ENCODE results near the gene RNF224.
A peak's percentile ranks its signal among the peaks of the same experiment; 100 is the strongest.
"Not testable (repeated sequence)": the region's sequence is repeated elsewhere in the genome, so short reads cannot be mapped to it uniquely, and the experiment has no call there.

Gene RNF224

DNA sequence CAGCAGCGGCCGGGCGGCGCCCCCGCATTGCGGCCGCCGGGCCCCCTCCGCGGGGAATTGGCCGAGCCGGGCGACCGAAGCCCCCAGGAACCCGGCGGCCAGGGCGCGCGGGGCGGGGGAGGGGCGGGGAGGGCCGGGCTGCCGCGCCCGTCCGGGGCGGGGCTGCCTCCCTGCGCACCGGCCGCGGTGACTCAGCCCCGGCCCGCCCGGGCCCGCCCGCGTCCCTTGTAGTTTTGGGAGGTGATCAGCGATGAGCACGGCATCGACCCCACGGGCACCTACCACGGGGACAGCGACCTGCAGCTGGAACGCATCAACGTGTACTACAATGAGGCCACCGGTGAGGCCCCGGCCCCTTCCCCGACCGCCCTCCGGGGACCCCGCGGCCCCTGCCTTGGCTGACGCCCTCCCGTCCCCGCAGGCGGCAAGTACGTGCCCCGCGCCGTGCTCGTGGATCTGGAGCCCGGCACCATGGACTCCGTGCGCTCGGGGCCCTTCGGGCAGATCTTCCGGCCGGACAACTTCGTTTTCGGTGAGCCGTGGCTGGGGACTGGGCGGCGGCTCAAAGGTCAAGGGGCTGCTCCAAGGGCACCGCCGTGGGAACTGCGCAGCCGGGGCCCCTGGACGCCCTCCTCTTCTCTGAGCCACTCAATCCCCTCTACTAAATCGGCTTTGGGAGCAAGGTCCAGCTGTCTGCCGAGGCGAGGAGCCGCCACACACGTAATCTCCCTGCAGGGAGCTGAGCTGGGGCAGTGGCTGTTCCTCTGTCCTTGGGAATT, 14.4 kb downstream of the RNF224 start:
- DNase-seq, result no peak

DNA sequence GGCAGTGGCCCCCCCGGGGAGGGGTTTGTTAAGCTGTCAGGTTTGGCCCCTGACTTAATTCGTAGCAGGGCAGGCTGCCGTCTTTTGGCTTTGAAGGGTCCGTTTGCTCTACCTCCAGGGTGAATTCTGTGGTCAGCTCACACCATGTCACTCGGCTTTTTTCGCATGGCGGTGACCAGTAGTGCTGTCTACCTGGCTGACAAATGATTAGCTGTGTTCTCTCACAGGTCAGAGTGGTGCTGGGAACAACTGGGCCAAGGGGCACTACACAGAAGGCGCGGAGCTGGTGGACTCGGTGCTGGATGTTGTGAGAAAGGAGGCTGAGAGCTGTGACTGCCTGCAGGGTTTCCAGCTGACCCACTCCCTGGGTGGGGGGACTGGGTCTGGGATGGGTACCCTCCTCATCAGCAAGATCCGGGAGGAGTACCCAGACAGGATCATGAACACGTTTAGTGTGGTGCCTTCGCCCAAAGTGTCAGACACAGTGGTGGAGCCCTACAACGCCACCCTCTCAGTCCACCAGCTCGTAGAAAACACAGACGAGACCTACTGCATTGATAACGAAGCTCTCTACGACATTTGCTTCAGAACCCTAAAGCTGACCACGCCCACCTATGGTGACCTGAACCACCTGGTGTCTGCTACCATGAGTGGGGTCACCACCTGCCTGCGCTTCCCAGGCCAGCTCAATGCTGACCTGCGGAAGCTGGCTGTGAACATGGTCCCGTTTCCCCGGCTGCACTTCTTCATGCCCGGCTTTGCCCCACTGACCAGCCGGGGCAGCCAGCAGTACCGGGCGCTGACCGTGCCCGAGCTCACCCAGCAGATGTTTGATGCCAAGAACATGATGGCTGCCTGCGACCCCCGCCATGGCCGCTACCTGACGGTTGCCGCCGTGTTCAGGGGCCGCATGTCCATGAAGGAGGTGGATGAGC, 15.2 kb downstream of the RNF224 start:
- DNase-seq, result no peak

DNA sequence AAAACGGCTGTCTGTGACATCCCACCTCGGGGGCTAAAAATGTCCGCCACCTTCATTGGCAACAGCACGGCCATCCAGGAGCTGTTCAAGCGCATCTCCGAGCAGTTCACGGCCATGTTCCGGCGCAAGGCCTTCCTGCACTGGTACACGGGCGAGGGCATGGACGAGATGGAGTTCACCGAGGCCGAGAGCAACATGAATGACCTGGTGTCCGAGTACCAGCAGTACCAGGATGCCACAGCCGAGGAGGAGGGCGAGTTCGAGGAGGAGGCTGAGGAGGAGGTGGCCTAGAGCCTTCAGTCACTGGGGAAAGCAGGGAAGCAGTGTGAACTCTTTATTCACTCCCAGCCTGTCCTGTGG, 15.9 kb downstream of the RNF224 start:
- not testable (repeated sequence) for DNase-seq

DNA sequence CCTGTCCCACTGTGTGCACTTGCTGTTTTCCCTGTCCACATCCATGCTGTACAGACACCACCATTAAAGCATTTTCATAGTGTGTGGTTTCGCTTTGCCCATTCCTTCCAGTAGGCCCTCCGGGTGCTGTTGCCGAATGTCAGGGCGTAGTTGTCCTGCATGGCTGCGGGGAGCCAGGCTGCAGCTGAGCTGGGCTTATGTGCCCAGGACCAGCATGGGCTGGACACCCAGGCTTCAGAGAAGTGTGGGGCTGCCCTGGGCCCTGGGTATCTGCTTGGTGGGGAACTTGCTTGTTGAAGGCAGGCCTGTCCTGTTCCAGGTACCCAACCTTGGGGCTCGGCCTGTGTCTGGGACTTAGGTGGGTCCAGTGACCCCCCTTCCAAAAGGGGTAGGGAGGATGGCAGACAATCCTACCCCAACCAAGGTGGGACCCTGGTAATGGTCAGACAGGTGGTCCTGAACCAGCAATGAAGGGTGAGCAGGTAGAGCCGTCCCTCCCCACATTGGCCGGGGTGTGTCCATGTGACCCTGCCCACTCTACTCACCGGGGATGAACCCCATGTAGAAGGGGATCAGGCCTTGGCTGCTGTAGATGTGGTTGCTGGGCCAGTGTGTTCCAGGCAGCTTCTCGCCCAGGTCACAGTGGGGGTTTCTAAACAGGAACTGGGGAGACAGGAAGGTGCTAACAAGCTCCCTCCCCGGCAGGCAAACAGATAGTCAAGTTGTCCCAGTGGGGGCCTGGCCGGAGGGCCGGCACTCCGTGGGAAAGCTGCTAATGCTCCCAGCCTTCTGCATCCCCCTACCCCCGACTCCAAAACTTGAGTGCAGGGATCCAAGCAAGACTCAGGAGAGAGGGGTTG, 16.6 kb downstream of the RNF224 start:
- no peak for DNase-seq

DNA sequence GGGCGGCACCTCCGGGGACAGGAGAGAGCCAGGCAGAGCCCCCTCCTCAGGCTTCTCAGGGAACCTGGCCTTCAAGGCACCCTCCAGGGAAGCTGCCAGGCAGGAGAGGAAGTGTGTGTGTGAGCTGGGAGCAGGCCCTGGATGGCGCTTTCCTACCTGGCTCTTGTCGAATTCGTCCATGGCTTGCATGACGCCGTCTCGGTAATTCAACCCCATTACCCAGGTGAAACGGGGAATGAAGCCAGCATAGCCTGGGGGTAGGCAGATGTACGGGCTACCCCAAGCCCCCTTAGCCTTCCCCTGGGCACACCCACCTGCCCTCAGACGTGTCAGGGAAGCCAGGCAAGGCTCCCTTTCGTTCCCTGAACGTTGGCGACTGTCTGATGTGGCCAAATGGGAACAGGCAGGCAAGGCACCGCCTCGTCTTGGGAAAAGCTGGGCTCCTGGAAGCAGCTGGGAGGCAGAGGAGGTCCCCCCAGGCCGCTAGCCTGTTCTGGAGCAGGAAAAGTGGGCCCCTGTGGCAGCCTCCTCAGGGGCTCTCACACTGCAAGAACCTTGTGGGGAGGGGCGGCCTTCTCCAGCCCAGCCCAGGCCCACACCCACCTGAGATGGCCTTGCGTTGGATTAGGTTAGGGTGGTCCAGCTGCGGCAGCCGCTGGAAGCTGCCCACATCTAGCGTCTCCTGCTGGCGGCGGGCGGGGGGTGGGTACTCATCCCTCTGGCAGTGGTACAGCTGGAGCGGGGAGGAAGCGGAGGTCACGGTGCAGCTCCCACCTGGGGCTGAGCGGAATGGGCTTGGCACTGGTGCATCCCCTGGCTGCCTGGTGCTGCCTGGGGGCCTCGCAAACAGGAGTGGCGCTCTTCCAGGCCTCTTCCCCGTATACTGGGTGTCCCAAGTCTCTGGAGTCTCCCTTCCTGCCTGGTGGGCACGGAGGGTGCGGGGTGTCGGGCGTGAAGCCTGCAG, 17.5 kb downstream of the RNF224 start:
- no peak for DNase-seq

DNA sequence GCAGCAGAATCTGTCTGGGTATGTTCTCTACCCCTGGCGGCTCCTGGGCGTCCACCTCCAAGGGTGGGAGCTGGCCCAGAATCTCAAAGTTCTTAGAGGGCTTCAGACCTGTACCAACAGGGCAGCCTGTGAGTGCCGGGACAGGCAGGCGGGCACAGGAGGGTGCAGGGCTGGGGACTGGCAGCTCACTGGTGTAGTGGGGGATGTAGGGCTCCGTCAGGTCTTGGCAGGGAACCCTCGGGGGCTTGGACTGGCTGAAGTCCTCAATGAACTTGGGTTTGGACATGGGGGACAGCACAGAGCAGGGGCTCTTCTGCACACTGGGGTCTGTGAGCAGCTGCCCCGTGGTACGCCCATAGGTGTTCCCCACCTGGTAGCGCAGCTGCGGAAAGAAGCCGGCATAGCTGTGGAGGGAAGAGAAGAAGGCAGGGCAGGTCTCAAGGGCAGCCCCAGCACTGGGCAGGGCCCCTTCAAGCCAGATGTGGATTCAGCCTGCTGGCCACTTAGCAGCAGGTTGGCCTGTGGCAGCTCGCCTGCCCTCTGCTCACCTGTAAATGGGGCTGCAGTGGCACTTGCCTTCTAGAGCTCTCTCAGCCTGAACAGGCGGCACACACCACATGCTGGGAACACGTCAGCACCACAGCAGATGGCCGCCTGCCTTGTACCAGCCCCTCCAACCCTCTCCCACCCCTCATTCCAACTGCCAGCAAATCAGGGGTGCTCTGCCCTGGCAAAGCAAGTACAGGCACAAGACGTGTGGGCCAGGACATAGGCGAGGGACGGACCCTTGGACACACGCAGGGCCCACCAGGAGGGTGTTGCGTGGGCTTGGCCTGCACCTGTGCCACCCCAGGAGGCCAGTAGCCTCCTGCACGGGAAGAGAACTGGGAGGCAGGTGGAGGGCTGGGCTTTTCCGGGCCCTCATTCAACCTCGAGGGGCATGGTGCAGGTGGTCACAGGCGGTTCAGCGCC, 18.4 kb downstream of the RNF224 start:
- no peak for DNase-seq

DNA sequence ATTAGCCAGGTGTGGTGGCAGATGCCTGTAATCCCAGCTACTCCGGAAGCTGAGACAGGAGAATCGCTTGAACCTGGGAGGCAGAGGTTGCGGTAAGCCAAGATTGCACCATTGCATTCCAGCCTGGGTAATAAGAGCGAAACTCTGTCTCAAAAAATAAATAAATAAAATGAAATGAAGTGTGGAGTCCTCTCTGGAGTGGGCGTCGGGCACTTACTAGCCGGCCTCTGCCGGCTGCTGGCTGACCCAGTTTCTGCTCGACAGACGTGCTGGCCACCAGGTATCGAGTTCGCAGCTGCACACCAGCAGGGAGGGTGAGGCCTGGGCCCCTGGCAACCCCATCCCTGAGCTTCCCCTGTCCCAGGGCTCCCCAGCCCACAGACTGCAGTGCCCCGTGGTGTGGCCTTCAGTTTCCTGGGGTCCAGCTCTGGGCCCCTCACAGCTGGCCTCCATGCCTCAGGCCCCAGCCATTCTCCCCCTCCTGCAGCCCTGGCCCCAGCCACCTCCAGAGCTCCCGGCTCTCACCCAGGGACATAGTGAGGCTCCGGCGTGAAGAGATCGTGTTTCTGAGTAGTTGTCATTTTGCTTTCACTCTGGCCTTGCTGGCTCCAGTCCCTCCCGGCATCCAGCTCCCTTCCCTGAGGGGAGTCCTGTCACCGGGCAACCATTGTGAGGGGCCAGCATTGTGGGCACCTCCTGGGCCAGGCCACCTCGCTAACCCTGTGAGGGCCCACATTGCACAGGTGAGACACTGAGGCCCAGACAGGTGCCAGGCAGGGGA, 20.0 kb downstream of the RNF224 start:
- no peak for DNase-seq

DNA sequence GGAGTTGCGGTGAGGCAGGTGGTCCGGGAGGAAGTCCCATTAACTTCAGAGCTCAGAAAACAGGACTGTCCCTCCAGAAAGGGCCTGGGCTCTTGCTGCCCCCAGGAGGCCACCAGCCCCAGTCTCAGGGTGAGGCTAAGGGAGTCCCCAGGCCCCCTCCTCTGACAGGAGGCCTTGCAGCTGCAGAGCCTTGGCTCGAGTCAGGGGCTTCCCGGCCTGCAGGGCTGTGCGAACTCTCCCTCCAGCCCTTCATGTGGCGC, 20.5 kb downstream of the RNF224 start:
- DNase-seq, result no peak

DNA sequence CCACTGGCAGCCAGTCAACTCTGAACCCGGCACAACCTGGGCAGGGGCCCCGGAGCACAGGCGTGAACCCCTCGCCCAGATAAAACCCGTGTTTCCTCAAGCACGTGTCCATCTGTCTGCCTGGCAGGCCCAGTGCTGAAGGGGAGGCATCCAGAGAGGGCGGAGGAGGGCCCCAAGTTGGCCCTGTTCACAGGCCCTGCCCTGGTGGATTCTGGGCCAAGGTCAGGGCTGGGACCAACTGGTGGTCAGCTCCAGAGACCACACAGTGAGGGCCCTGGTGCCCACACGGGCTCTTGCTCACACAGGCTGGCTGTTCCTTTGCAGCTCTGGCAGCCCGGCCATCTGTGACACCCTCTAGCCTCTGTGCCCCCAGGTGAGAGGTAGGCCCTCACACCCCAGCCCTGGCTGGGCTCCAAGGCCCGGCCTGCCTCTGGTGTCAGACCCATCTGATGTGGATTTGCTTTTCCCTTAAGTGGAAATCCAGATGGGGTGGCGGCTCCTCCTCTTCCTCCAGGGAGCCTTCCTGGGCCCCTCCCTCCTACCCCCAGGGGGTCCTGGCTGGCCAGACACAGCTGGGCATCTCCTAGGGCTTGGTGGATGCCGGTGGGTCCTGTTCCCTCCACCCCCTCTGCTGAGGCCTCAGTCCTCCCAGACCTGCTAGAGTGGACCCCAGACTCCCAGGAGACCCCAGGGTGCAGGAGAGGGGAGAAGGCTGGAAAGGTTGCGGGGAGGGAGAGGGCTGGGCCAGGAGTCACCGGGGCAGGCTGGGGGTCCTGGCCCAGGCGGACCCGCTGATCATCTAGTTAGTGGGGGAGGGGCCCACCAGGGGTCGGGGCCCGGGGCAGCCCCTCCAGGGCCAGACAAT, 23.3 kb downstream of the RNF224 start:
- DNase-seq, result no peak

DNA sequence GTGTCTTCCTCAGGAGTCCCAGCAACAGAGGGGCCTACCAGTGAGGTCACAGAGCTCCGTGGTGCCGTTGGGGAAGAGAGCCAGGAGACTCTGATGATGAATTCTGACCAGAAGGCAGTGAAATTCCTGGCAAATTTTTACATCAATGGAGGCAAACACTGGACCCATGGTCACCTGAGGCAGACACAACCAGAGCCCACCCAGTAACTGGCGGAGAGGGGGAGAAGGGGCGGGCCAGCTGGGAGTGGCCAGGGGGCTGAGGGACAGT, 23.8 kb downstream of the RNF224 start, which contains the start of gene STPG3:
TSS of gene STPG3 (plus strand) at position 93 of the 268 bp plus-strand sequence. CDS start at position 94, 1 bp downstream.
- no peak for DNase-seq

DNA sequence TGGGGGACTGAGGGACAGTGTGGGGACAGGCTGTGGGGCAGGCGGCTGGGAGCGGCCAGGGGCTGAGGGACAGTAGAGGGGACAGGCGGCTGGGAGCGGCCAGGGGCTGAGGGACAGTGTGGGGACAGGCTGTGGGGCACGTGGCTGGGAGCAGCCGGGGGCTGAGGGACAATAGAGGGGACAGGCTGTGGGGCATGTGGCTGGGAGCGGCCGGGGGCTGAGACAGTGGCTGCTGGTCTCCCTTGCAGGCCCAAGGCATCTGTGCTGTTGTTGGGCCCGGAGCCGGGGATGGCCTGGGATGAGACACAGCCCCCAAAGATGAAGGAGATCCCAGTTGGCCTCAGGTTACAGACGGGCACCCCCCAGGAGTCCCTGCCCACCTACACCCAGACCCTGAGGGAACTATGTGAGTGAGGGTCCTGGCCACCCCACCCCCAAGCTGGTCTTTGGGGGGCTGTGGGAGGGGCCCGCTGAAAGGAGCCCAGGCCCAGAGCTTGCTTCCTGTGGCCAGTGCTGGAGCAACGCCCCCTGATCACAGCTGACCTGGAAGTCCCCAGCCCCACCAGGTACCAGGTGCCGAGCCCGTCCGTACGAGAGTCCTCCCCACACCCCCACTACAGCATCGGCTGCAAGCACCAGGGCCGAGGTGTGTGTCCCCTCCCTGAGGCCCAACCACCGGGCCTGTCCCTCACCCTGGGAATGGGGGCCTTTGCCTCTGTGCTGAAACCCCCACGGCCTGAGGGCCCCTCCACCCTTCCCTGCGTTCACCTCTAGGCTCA, 24.4 kb downstream of the RNF224 start:
- DNase-seq, result no peak

DNA sequence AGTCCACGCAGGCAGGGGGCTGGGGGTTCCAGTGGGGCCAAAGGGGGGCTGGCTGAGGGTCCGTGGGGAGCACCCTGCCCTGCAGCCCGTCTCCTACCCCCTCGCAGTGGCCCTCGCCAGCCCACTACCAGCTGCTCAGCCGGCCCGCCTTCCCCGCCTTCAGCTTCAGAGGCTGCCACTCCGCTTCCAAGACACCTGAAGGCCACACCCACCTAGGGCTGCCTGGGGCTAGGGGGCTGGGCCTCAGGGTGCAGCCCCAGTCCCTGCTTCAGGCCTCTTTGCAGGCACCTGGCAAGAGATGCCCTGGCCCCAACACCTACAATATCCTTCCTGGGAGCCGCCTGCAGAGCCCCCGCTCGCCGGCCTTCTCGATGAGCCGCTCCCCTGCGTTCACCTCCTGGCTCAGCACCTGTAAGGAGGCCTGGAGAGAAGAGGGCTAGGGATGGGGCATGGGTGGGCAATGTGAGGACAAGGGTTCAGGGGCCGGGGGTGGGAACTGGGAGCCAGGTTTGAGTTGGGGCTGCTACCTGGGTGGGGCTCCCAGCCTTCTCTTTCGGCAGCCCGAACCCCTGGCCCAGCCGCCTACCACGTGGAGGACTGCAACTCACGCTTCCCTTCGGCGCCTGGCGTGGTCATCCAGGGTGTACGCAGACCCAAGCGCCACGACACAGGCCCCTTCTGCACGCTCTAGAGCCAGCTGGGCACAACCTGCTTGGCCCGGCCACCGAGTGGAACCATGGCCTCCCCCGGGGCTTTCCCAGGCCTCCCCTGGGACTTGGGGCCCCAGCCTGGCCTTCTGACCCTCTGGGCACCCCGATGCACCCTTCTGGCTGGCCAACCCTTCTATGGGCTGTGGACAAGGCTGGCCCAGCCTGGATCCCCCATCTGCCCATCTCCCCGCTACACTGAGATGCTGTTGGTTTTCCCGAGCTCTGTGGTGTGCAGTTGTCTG, 25.5 kb downstream of the RNF224 start:
- DNase-seq, result no peak

DNA sequence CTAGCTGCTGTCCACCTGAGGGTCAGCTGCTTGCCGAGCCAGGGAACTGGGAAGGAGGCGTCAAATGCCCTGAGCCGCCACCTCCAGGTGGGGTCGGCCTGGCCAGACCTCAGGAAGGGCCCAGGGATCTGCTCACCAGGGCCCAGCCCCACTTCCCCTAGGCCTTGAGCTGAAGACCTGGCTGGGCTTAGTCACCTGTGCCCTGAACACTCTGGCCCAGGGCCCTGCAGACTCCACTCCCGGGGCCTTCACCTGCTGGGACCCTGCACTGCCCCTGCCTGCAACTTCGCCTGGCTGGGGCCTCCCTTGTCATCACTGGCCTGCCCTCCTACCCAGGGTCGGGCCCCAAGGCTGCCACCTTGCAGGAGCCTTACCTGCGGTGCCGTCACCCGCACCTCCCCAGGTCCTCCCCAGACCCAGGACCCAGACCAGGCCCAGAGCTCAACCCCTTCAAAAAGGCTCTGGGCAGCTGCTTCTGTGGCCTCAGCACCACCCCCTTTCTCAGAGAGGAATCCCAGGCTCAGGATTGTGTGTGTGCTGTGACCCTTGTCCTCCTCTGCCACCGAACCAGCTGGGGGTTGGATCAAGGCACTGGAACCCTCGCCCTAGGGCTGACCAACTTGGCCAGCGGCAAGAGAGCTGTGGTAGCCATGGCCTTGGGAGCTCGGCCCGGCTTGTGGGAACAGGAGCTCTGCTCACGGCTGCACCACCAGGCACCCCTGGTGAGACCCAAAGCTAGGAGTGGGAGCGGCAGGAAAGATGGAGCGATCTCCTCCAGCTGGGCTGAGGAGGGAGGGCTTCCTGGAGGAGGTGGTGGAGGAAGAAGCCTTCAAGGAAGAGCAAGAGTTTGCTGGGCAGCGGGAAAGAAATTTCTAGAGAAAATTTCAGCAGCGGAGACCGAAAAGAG, 26.7 kb downstream of the RNF224 start:
- DNase-seq, result no peak

DNA sequence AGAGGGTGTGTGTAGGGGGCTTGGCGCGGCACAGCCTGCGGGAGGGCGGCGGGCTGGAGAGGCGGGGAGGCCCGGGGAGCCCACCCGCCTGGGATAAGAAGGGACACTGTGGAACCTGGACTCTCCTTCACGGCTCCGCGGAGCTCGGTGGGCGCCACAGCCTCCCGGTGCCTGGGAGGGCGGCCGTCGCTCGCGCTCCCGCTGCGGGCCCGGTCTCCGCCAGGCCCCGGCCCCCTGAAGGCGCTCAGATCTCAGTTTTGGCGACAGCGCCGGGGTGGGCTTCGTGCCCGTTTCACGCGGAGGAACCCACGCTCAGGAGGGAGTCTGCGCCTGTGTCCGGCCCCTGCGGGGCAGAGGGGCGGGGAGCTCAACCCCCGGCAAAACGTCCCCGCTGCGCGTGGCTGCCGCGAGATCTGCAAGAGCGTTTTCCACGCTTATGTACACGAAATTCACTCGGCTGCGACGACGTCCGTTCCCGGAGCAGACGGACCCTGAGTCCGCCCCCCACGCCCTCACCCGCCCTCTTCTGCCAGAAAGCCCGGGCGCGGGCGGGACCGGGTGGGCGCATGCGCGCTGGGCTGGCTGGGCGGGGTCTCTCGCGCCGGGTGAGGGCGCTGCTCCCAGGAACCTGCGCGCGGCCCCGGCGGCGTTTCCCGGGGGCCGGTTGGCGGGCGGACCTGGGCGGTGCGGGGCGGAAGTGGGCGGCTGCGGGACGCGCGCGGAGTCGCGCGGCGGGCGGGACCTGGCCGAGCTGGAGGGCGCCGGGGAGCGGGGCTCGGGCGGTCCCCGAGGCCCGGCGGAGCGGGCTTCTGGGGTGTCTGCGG, 27.5 kb downstream of the RNF224 start, which contains the start of gene NELFB:
TSS of gene NELFB (plus strand) at position 704 of the 824 bp plus-strand sequence.
- peak; percentile 76 for DNase-seq

Data from NCI-H1105 (cell line).